CD4-positive, alpha-beta T cell treated with Interleukin-21 for 1 hour (primary cell): ENCODE results near the gene CLCN7.
"Not testable (repeated sequence)": the region's sequence is repeated elsewhere in the genome, so short reads cannot be mapped to it uniquely, and the experiment has no call there.

Experiments used
- DNase-seq: peaks from one replicate; pipeline ENCODE4 v3.0.0-alpha.2; 2020

CLCN7 gene

DNA sequence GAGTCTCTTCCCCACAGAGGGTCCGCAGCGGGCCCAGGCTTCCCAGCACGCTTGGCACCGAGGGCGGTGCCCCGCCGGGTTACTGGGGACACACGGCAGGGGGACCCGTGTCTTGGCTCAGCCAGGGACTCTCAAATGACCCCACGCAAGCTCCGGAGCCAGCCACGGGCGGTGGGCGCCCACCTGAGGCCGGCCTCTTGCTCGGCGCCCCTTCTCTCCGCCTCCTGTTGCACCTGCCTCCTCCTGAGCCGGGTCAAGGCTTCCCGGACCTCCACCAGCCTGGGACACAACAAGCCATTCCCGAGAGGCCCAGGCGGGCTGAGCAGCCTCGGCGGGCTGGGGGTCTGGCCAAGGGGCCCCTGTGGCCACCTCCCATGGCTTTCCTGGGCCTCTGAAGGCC, 32.1 kb downstream of the CLCN7 start:
- DNase-seq = no peak

DNA sequence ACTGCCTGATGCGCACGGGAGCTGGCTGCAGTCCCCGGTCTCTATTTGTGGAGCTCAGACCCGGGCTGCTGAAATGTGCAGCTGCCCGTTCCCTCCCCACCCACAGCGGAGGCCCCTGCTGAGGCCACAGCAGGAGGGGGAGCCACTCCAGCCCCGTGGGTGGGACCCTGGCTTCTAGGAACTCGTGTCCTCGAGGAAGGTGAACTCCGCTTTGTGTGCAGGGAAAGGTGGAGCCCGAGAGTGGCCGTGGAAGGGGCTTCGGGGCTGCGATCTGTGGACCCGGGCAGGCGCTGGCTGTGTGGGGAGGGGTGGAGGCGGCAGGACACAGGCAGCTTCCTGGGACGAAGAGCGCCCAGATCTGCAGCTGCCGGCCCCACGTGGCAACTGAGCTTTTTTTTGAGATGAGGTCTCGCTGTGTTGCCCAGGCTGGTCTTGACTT, 33.4 kb downstream of the CLCN7 start:
- DNase-seq = no peak

DNA sequence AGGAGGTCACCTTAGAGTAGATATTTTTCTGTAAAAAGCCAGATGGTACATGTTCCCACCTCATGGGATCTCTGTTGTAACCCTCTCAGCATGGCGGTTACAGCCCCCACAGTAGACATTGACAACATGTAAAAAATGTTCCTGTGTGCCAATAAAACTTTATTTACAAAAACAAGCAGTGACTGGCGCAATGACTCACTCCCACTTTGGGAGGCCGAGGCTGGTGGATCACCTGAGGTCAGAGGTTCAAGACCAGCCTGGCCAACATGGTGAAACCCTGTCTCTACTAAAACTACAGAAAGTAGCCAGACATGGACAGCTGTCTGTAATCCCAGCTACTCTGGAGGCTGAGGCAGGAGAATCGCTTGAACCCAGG, 35.1 kb downstream of the CLCN7 start:
- not testable (repeated sequence) for DNase-seq

DNA sequence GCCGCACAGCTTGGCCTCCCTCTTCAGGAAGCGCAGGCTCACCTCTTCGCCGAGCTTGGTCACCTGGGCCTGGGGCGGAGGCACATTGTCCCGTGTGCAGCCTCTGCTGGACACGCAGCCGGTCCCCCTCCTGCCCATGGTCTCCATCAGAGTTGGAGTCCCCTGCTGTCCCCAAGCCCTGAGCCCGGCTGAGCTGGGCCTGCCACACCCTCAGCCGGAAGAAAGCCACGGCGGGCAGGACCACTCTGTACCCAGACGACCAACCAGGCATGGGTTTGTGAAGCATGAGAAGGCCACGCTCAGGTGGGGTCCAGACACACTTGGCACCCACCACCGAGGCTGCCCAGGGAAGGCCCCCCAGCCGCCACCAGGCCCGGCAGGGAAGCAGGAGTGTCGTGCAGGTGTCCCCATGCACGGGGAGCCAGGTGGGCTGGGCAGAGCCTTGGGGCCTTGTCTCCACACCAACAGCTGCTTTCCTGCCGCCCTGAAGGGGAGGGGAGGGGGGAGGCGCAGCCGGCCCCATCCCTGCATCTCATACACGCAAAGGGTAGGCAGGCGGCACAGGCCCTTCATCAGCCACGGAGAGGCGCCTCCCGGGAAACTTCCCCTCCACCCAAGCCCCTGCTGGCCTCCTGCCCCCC, 35.6 kb downstream of the CLCN7 start:
- DNase-seq = no peak

DNA sequence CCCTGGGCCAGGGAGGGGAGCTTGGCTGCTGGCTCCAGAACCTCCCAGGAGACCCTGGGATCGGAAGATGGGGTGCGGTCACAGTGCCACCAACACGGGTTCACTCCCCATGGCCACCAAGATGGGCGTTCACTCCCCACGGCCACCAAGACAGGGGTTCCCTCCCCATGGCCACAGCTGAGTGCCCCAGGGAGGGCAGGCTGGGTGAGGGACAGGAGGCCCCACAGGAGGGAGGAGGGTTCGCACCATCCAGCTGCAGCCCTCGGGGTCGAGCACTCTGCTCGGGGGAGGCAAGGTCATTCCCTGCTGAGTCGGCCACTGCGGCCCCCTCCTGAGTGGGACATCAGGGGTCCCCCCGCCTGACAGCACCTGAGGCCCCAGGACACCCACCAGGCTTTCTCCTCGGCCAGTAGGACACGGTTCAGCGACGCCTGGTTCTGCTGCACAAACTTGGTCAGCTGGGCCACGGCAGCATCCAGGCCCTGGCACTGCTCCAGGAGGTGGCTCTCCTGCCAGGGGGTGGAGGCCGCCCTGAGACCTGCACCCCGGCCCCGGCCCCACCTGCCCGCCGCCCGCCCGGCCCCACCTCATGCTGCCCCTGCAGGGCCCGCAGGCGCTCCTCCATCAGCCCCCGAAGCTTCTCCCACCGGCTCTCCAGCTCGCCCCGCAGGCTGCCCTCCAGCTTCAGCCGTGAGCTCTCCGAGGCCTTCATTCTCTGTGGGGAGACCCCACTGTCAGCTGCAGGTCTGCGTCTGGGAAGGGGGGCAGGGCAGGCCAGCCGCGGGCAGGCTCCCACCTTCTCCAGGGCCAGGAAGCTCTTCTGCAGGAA, 36.4 kb downstream of the CLCN7 start:
- no peak for DNase-seq

DNA sequence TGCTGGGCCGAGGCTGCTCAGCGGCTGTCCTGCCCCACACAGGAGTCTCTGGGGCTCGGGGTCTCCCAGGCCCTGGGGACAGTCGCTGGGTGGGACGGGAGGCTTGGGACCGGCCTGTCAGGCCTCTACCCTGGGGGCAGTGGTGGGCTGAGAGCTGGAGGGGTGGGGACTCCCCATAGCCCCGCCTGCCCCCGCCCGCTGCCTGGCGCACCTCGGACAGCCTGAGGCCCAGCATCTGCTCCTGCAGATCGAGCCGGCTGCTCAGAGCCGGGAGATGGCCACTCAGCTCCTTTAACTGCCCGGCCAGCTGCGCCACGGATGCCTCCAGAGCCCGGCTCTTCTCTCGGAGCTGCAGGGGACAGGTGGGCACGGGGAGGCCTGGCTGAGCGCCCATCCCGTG, 37.2 kb downstream of the CLCN7 start:
- DNase-seq = no peak

DNA sequence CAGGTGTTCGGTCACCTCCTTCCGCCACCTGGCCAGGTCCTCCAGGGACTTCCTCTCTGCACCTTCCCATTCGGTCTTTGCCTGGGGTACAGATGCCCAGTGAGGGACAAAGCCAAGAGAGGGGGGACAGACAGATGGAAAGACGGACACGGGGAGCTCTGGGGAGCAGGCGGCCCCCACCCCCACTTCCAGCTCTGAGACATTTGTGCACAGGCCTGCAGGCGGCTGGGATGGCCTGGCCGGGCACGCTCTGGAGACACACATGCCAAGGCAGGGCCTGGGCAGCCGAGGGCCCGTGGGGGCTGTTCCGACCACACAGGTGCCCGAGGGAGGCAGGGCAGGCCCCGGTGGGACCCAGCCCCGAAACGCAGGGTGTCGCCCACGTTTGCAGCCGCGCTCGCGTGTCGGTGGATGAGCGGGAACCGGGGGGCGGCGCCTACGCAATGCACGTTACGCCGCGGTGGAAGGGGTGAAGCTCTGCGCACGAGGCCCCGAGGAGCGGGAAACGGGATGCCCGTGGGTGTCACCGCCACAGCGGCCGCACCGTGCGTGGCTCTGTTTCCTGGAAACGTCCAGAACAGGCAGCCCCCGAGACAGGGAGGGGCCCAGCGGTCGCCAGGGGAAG, 38.0 kb downstream of the CLCN7 start:
- DNase-seq = no peak

DNA sequence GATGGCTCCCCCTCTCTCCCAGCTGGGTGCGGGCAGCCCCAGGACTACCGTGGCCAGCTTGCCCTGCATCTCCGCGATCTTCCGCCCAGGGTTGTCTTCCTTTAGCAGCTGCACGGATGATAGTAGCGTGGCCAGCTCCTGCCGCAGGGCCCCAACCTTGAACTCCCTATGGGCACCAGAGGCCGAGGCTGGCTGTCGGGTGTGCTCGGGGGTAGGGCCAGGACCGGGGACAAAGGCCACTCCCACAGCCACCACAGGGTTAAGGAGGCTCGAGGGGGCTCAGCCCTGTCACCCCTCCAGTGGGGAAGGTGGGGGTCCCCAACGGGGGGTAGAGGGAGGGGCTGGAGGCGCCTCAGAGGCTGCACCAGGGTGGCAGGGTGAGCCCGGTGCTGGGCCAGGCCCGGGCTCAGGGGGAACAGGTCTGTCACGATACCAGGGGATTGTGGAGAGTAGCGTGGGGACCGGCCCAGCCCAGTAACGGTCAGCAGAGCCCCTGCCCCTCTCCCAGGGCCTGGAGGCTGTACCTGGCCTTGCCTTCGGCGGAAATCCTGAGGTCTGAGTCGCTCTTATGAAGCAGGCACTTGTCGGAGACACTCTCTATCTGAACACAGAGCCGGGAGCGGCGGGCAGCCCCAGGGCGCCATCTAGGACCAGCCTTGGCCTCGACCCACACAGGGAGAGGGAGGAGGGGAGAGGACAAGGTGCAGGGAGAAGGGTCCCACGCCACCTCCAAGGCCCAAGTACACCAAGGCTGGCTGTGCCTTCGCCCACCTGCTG, 38.7 kb downstream of the CLCN7 start:
- no peak for DNase-seq

DNA sequence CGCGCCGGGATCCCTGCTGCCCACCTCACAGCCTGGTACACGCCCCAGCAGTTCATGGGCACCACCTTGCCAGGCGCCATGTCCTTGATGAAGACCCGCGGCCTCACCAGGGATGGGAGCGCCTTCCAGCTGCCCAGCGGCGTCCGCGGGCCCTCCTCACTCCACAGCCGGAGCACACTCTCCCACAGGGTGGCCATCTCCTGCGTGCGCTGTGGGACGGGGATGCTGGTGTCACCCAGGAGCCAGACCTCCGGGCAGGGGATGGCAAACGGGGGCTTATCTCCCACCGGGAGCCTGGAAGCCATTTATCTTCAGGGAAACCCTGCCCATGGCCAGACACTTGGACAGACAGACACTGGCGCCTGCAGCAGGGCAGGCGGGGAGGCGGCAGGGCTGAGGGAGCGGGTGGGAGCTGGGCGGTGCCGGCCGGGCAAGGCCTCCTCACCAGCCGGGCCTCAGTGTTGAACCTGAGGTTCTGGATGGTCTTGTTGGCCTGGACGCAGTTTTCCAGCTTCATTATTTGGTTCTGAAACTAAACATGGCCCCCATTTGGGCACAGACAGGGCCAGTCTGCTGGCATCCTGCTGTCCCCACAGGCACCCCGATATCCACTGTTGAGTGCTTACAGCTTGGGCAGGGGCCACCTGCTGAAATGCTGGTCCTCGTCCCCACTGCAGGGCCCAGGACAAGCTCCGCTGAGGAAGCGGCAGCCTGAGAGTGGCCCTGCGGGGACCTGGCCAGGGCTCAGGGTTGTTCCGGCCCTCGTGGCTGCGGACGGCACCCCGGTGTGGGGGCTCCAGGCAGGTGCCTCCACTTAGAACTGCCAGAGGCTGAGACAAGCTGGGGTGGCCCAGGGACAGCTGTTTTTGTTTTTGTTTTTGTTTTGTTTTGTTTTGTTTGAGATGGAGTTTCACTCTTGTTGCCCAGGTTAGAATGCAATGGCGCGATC, 39.9 kb downstream of the CLCN7 start:
- DNase-seq = no peak

DNA sequence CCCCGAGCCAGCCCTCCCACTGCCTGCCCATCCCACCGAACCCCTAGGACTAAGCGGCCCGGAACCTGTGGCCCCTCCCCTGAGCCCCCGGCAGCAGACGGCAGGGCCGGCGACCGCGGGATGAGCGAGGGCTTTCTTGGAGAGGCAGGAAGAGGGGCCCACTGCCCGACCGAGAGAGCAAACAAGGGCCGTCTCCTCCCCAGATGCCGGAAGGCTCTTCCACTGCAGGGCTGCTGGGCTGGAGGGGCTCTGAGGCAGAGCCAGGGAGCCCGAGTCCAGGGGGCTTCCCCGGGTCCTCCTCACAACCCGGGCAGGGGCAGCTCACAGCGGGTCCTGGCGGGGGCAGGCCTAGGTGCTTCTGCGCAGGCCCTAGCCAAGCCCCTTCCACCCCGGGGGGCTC, 41.1 kb downstream of the CLCN7 start:
- DNase-seq = no peak

DNA sequence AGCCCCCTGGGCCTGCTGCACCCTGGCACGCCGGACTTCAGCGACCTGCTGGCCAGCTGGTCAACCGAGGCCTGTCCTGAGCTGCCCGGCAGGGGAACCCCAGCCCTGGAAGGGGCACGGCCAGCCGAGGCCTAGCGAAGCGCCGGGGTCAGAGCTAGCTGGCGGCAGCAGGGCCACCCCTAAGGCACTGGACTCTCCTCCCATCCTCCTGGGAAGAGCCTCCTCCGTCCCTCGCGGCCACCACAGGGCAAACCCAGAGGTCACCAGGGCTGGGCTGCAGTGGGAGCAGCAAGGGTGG, 41.6 kb downstream of the CLCN7 start:
- no peak for DNase-seq

DNA sequence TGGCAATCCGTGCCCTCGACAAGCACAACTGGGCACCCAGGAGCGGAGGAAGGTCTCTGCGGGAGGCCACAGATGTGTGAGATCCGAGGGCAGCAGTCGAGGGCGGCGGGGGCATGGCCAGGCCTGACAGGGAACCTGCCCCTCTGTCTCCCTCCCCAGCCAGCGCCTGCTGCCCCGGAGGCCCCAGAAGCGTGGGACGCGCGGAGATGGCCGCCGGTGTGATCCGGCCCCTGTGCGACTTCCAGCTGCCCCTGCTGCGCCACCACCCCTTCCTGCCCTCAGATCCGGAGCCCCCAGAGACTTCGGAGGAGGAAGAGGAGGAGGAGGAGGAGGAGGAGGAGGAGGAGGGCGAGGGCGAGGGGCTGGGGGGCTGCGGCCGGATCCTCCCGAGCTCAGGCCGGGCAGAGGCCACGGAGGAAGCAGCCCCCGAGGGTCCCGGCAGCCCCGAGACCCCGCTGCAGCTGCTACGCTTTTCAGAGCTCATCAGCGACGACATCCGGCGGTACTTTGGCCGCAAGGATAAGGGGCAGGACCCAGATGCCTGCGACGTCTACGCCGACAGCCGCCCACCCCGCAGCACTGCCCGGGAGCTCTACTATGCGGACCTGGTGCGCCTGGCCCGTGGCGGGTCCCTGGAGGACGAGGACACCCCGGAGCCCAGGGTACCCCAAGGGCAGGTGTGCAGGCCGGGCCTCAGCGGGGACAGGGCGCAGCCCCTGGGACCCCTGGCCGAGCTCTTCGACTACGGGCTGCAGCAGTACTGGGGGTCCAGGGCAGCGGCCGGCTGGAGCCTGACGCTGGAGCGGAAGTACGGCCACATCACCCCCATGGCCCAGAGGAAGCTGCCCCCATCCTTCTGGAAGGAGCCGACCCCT, 42.2 kb downstream of the CLCN7 start:
- no peak for DNase-seq

DNA sequence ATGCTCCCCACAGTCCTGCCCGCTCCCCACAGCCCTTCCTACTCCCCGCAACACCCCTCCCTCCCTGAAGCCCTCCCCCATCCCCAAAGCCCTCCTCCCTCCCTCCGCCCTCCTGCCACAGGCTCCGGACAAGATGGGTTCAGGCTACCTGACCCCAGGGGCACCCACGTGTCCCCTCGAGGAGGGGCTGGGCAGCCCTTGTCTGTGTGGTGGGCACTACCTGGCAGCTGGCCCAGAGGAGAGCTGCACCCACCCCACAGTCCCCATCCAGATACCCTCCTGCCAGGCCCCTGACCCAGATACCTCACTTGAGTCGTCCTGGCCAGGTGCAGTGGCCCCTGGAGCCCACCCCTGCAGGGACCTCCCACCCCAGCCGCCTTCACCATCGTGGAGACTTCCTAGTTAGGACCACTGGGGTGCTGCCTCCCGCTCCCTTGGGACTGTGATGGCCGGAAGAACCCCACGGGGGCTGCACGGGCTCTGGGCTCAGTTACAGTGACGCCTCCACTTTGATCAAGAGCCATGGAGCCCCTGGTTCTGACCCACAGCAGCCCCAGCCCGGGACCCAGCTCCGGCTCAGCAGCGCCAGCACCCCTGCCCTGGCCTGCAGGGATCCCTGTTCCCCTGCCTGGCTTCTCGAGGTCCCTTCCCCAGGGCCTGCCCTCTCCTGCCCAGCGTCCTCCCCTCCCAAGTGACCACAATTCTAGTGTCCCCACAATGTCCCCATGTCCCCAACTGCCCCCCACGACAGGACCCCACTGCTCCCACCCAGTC, 43.1 kb downstream of the CLCN7 start:
- no peak for DNase-seq

DNA sequence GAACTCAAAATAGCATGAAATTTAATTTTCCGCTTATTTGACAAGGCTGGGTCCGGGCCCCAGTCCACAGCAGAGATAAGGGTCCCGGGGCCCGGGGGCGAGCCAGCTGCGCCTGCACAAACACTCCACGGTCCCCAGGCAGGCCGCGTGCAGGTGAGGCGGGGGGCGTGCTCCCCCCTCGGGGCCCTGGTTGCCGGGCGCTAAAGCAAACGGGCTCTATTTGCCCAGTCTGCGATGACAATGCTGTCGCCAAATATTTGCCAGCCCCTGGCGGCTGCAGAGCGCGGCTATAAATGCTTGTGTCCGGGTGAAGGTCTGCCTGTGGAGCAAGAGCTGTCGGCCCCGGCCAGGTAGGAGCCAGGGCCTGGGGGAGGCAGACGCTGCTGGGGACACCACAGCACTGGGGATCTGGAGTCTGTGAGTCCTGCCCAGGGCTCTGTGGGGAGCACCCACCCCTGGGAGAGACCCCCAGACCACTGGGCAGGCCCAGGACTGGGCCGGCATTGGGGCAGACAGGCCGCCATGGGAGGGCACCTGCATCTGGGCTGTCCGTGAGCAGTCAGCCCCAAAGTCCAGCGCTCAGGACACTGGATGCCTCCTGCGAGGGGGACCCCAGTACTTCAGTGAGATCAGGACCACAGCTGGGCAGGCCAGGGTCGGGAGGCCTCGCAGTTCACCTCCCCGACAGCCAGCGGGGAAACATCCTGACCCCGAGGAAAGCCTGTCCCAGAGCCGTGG, 43.9 kb downstream of the CLCN7 start, which contains the start of gene PERCC1:
Gene PERCC1, plus strand, starts transcription at position 320 of the 738 bp plus-strand sequence. CDS start 1,516 bp downstream, outside the sequence.
- no peak for DNase-seq

DNA sequence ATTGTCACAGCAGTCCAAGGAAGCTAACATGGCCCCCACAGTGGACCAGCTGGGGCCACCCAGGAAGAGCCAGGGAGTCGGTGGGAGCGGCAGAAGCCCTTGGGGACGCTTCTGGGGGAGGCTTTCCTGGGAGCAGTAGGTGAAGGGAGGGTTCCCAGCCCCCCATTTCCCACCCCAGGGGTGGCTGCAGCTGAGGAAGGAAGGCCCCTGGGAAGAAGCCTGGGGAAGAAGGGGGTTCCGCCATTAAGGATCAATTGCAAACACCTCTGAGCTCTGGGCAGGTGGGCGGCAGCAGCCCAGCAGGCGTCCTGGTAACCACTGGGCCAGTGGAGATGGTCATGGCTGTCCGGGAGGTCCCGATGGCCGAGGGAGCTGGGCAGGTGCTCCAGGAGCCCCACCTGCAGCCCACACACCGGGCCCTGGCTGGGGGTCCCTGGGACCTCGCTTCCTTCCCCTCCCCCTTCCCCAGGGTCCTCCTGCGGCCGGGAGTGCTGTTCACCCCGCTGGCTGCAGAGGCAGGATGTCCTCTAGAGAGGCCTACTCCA, 44.5 kb downstream of the CLCN7 start:
- DNase-seq = no peak

DNA sequence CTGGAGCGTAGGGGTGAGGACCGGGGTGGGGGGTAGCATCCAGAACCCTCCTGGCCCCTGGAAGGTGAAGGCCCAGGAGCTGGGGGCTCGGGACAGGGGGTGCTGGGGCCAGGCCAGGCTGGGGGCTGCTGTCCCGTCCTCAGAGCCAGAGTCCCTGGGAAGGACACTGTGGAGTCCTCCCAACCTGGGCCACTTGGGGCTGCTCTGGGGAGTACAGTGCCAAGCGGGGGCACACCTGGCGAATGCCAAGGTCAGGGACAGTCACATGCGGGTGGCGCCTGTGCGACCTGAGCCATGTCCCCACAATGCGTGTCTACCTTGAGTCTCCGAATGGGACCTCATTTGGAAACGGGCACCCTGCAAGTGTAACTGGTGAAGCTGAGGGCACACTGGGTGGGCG, 45.2 kb downstream of the CLCN7 start:
- no peak for DNase-seq

DNA sequence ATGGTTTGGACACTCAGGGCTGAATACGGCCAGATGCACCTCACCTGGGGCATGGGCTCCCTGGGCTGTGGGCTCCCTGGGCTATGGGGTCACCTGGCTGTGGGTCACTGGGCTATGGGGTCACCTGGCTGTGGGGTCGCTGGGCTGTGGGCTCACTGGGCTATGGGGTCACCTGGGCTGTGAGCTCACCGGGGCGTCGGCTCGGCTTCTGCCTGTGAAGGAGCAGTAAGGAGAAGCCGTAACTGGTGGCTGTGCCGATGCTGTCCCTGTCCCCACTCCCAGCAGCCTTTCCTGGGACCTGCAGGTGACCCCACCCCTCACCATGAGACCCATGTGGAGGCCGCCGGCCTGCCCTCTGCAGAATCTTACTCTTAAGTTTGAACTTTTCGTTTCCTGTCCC, 45.8 kb downstream of the CLCN7 start:
- no peak for DNase-seq

DNA sequence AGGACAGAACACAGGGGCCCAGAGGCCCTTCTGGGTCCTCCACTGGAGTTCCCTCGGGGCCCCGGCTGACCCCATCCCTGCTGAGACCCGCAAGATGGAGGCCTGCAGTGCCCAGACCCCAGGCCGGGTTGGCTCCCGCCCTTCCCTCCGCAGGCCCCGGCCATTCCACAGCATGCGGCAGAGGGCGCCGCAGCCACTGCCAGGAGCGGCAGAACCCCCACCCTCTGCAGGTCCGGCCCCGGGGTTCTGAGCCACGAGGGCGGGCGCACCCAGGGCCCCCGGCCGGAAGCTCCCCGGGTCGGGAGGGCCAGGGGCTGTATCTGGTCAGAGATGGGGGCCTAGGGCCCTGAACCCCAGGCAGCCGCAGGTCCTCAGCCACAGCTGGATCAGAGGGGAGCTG, 46.3 kb downstream of the CLCN7 start:
- peak; percentile 46 for DNase-seq
